ENCODE measurements around the gene EBPL. TPM values are rescaled to one million over a fixed set of nuclear protein-coding genes. Genes with fewer than 3 reads are reported as not detected.

Gene EBPL
- polyA plus RNA-seq, 2 of the 4 experiments (the other 2 are of a cell fraction) = 53.1 to 95.0 TPM

DNA sequence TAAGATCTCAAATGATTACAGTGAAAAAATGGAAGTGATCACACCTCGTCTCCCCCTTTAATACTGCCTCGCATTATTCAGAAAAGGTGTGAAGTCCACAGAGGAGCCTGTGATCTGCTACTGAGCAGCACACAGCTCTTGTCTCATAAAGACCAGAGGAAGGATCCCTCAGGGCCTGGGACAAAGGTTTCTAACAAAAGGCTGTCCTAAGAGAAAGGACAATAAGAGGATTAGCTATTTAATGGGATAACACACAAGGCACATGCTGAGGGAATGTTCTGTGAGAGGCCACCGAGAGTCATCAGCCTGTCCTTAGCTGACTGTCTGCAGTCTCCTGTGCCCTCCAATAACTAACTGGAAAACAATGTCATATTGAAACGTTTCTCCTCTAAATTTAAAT lies 26.7 kb downstream of the EBPL start:
- WGBS (ENCODE audit: missing lambda C conversion rate) = 85% methylated on average over 4 of the region's 4 CpGs

DNA sequence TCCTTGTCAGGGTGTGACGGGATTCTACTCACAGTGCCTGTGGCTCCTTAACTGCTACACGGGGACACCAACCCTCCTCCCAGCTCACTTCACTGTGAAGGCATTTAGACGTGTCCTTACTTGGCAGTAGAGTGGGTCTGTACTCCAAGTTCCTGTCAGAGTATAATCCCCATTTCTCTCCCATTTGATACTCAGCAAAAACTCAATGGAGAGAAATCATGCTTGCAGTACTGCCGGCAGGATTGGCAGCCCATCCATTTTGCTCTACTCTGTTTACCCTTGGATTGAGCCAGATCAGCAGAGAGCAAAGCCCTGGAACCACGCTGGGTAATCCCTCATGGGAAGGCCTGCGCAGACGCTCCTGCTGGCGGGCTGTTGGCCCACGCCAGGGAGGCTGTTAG lies 34.0 kb downstream of the EBPL start:
- no peak for ATAC-seq
- no peak for FAIRE-seq
- TF ChIP-seq, protein P1, sequence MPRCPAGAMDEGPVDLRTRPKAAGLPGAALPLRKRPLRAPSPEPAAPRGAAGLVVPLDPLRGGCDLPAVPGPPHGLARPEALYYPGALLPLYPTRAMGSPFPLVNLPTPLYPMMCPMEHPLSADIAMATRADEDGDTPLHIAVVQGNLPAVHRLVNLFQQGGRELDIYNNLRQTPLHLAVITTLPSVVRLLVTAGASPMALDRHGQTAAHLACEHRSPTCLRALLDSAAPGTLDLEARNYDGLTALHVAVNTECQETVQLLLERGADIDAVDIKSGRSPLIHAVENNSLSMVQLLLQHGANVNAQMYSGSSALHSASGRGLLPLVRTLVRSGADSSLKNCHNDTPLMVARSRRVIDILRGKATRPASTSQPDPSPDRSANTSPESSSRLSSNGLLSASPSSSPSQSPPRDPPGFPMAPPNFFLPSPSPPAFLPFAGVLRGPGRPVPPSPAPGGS (IDR thresholded peaks at IDR 0.05) = no peak
- TF ChIP-seq ESRRA (IDR thresholded peaks at IDR 0.05; ENCODE audit: borderline replicate concordance, low read length) (no peak), TP53 (CRISPR knock-in tag; IDR thresholded peaks at IDR 0.05) (no peak), JUN (IDR thresholded peaks at IDR 0.05) (no peak), MYC (IDR thresholded peaks at IDR 0.05; ENCODE audit: borderline replicate concordance, low read length) (no peak), EHF (CRISPR knock-in tag; IDR thresholded peaks at IDR 0.05) (no peak), BHLHE40 (IDR thresholded peaks at IDR 0.05; ENCODE audit: low read depth, low read length) (no peak), CBX2 (IDR thresholded peaks at IDR 0.05; ENCODE audit: borderline replicate concordance, low read depth) (no peak), RARB (CRISPR knock-in tag; IDR thresholded peaks at IDR 0.05) (no peak), HOXB13 (CRISPR knock-in tag; IDR thresholded peaks at IDR 0.05; ENCODE audit: low read depth) (no peak), RFX5 (IDR thresholded peaks at IDR 0.05) (no peak), SREBF2 (IDR thresholded peaks at IDR 0.05) (no peak)
- TF ChIP-seq, protein P2, sequence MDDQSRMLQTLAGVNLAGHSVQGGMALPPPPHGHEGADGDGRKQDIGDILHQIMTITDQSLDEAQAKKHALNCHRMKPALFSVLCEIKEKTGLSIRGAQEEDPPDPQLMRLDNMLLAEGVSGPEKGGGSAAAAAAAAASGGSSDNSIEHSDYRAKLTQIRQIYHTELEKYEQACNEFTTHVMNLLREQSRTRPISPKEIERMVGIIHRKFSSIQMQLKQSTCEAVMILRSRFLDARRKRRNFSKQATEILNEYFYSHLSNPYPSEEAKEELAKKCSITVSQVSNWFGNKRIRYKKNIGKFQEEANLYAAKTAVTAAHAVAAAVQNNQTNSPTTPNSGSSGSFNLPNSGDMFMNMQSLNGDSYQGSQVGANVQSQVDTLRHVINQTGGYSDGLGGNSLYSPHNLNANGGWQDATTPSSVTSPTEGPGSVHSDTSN (IDR thresholded peaks at IDR 0.05) = no peak
- TF ChIP-seq, protein P3, sequence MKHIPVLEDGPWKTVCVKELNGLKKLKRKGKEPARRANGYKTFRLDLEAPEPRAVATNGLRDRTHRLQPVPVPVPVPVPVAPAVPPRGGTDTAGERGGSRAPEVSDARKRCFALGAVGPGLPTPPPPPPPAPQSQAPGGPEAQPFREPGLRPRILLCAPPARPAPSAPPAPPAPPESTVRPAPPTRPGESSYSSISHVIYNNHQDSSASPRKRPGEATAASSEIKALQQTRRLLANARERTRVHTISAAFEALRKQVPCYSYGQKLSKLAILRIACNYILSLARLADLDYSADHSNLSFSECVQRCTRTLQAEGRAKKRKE (CRISPR knock-in tag; IDR thresholded peaks at IDR 0.05; ENCODE audit: low read depth) = no peak
- Histone ChIP-seq H3K27ac (no peak overlapping the region), H3K9me3 (no peaks in the 10 kb centered on the region), H3K4me3 (no peak overlapping the region), H3K4me2 (no peak overlapping the region), H3K4me1 (peaks cover 8% of the 10 kb centered on the region; the same call in 1 of the 3 replicates)
- CTCF ChIA-PET = no interaction called here
- DNase-seq (ENCODE audit: low read depth in 1 of 2, low spot score in 1 of 2) = no peak
- WGBS (ENCODE audit: missing lambda C conversion rate) = 94% methylated on average over 6 of the region's 9 CpGs
- POLR2A ChIA-PET = no interaction called here

More for the DNA sequence above, 26.7 kb downstream of the EBPL start:
- TF ChIP-seq GATA3 (IDR thresholded peaks at IDR 0.05; ENCODE audit: borderline replicate concordance) (no peak), MYC (IDR thresholded peaks at IDR 0.05; ENCODE audit: borderline replicate concordance, low read length) (no peak), EHF (CRISPR knock-in tag; IDR thresholded peaks at IDR 0.05) (no peak), HOXB5 (CRISPR knock-in tag; IDR thresholded peaks at IDR 0.05) (no peak), HOXB13 (CRISPR knock-in tag; IDR thresholded peaks at IDR 0.05; ENCODE audit: low read depth) (no peak), CEBPB (IDR thresholded peaks at IDR 0.05) (no peak), POLR2AphosphoS2 (conservative IDR thresholded peaks at IDR 0.05; ENCODE audit: low read length) (no peak), CHD2 (IDR thresholded peaks at IDR 0.05; ENCODE audit: low read length, partially characterized antibody) (no peak), RAD21 (conservative IDR thresholded peaks at IDR 0.05 in 1 of 2, IDR thresholded peaks at IDR 0.05 in 1 of 2) (no peak), PHF8 (IDR thresholded peaks at IDR 0.05; ENCODE audit: borderline replicate concordance, low read depth) (no peak), BHLHE40 (IDR thresholded peaks at IDR 0.05; ENCODE audit: low read depth, low read length) (no peak), TP53 (CRISPR knock-in tag; IDR thresholded peaks at IDR 0.05) (no peak)
- TF ChIP-seq, protein P2 (IDR thresholded peaks at IDR 0.05) = no peak
- TF ChIP-seq, protein P4, sequence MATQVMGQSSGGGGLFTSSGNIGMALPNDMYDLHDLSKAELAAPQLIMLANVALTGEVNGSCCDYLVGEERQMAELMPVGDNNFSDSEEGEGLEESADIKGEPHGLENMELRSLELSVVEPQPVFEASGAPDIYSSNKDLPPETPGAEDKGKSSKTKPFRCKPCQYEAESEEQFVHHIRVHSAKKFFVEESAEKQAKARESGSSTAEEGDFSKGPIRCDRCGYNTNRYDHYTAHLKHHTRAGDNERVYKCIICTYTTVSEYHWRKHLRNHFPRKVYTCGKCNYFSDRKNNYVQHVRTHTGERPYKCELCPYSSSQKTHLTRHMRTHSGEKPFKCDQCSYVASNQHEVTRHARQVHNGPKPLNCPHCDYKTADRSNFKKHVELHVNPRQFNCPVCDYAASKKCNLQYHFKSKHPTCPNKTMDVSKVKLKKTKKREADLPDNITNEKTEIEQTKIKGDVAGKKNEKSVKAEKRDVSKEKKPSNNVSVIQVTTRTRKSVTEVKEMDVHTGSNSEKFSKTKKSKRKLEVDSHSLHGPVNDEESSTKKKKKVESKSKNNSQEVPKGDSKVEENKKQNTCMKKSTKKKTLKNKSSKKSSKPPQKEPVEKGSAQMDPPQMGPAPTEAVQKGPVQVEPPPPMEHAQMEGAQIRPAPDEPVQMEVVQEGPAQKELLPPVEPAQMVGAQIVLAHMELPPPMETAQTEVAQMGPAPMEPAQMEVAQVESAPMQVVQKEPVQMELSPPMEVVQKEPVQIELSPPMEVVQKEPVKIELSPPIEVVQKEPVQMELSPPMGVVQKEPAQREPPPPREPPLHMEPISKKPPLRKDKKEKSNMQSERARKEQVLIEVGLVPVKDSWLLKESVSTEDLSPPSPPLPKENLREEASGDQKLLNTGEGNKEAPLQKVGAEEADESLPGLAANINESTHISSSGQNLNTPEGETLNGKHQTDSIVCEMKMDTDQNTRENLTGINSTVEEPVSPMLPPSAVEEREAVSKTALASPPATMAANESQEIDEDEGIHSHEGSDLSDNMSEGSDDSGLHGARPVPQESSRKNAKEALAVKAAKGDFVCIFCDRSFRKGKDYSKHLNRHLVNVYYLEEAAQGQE (IDR thresholded peaks at IDR 0.05) = no peak
- TF ChIP-seq, protein P5, sequence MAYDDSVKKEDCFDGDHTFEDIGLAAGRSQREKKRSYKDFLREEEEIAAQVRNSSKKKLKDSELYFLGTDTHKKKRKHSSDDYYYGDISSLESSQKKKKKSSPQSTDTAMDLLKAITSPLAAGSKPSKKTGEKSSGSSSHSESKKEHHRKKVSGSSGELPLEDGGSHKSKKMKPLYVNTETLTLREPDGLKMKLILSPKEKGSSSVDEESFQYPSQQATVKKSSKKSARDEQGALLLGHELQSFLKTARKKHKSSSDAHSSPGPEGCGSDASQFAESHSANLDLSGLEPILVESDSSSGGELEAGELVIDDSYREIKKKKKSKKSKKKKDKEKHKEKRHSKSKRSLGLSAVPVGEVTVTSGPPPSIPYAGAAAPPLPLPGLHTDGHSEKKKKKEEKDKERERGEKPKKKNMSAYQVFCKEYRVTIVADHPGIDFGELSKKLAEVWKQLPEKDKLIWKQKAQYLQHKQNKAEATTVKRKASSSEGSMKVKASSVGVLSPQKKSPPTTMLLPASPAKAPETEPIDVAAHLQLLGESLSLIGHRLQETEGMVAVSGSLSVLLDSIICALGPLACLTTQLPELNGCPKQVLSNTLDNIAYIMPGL (CRISPR knock-in tag; IDR thresholded peaks at IDR 0.05; ENCODE audit: borderline replicate concordance) = no peak
- TF ChIP-seq, protein P6, sequence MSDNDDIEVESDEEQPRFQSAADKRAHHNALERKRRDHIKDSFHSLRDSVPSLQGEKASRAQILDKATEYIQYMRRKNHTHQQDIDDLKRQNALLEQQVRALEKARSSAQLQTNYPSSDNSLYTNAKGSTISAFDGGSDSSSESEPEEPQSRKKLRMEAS (IDR thresholded peaks at IDR 0.05) = no peak
- TF ChIP-seq, protein P3 (CRISPR knock-in tag; IDR thresholded peaks at IDR 0.05; ENCODE audit: low read depth) = no peak
- POLR2A ChIA-PET = no interaction called here
- no peak overlapping the region for H3K27ac ChIP-seq
- H3K9me3 ChIP-seq = no peaks in the 10 kb centered on the region
- CTCF ChIA-PET = no interaction called here
- no peak overlapping the region for H3K4me3 ChIP-seq
- H3K4me1 ChIP-seq = 0 out of 3 replicates have a peak, but pooled peaks cover 4% of the 10 kb centered on the region
- FAIRE-seq (no peak), ATAC-seq (no peak), DNase-seq (ENCODE audit: low read depth in 1 of 2, low spot score in 1 of 2) (no peak)
- H3K4me2 ChIP-seq = no peak overlapping the region

Measured in A549 (cell line).